Central memory CD8-positive, alpha-beta T cell (primary cell): ENCODE results near the gene ECHDC3.

Experiments
- ATAC-seq: fragments of 150-1000 bp; cut with Tn5 transposase; replicated peaks from 2 replicates; pipeline ENCODE4 v1.10.0; 2022; ENCODE audit warnings: mild to moderate bottlenecking, moderate FRiP score, moderate number of reproducible peaks; ENCODE audit not compliant: poor library complexity, severe bottlenecking; ENCODE audit errors: extremely low read depth
- DNase-seq, 2 donors: peaks; one replicate each; pipeline ENCODE4 v3.0.0; 2021; ENCODE audit warnings: low spot score in 2 of 2
- H3K27ac Mint-ChIP-seq: one replicate; pipeline ENCODE4 v1.8.0; 2022; ENCODE audit warnings: low read depth, mild to moderate bottlenecking, moderate library complexity, mixed read lengths
- H3K27me3 Mint-ChIP-seq: one replicate; pipeline ENCODE4 v1.8.0; 2022; ENCODE audit warnings: mixed read lengths
- H3K36me3 Mint-ChIP-seq: one replicate; pipeline ENCODE4 v1.8.0; 2022; ENCODE audit warnings: mild to moderate bottlenecking, moderate library complexity, mixed read lengths; ENCODE audit not compliant: insufficient read depth
- H3K4me1 Mint-ChIP-seq: one replicate; pipeline ENCODE4 v1.8.0; 2022; ENCODE audit warnings: mixed read lengths
- H3K4me3 Mint-ChIP-seq: one replicate; pipeline ENCODE4 v1.8.0; 2022; ENCODE audit warnings: mild to moderate bottlenecking, moderate library complexity, mixed read lengths
- H3K9me3 Mint-ChIP-seq: one replicate; pipeline ENCODE4 v1.8.0; 2022; ENCODE audit warnings: mixed read lengths

The ECHDC3 gene

DNA sequence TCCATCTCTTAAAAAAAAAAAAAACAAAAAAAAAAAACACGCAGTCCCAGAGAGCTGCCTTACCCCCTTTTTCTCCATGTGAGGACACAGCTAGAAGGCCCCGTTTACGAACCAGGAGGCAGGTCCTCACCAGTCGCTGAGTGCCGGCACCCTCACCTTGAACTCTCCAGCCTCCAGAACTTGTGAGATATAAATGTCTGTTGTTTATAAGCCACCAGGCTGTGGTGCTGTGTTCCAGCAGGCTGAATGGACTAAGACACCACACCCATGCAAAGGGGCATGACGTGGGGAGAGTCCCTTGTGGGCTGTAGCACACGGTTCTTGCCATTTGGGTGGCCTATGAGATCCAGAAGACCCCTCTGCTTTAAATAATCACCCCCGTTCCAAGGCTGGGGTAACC, 17.2 kb downstream of the ECHDC3 start:
- DNase-seq (no peak), ATAC-seq (no peak)
- no peak overlapping the region for H3K27ac Mint-ChIP-seq
- H3K27me3 Mint-ChIP-seq: peaks cover 12% of the 10 kb centered on the region
- H3K36me3 Mint-ChIP-seq: no peaks in the 10 kb centered on the region
- H3K4me3 Mint-ChIP-seq: no peak overlapping the region
- H3K9me3 Mint-ChIP-seq: no peaks in the 10 kb centered on the region
- H3K4me1 Mint-ChIP-seq: no peaks in the 10 kb centered on the region

DNA sequence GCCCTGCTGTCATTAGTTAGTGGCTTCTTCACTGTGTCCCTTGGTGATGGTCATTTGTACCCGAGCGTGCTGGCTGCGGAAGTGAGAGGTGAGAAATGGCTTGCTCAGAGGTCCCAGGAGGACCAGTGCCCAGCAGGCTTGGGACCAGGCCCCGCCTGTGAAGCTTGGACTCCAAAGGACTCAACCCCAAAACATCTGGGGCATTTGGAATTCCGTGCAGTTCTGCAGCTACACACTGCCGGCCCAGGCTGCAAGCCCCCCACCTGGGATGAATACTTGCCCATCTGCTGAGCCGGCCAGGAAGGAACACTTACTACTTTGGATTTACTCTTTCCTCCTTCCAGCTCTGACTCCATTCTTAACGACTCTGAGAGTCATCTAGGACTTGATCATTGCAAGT, 18.0 kb downstream of the ECHDC3 start:
- DNase-seq: no peak
- Mint-ChIP-seq H3K27ac (no peak overlapping the region), H3K9me3 (no peaks in the 10 kb centered on the region), H3K27me3 (peaks cover 12% of the 10 kb centered on the region), H3K36me3 (no peaks in the 10 kb centered on the region), H3K4me1 (no peaks in the 10 kb centered on the region), H3K4me3 (no peak overlapping the region)
- no peak for ATAC-seq

DNA sequence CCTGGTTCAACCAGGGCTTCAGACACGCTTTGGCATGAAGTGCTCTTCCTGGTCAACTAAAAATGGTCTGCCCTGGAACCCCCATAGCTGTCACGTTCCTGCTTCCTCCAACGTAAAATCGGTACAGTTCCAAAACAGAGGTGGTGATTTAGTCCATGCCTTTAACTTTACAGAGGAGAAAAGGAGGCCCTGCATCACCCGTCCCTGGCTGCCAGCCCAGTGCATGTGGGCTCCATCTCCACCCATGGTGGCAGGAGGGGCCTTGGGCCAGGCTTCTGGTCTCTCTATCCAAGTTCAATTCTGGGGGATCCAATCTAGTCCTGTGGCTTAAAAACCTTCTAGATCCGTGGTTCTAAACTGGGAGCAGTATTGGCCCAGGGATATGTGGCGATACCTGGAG, 18.7 kb downstream of the ECHDC3 start:
- Mint-ChIP-seq H3K27me3 (peaks cover 12% of the 10 kb centered on the region), H3K4me1 (no peaks in the 10 kb centered on the region), H3K9me3 (no peaks in the 10 kb centered on the region), H3K27ac (no peak overlapping the region), H3K36me3 (no peaks in the 10 kb centered on the region), H3K4me3 (no peak overlapping the region)
- no peak for DNase-seq
- no peak for ATAC-seq

DNA sequence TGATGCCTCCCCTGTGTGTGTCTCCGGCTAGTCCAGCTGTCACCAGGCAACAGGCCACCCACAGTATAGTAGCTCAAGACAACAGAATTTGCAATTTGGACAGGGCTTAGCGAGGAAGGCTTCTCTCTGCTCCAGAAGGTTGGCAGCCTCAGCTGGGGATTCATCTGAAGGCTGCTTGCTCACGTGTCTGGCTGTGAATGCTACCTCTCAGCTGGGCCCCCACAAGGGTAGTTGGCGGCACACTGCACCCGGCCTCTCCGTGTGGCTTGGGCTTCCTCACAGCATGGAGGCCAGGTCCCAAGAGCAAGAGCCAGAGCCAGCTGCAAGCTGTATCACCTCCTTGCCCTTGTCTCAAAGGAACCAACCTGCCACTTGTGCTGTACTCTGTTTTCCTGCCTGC, 19.2 kb downstream of the ECHDC3 start:
- Mint-ChIP-seq H3K4me3 (no peak overlapping the region), H3K27ac (no peak overlapping the region), H3K9me3 (no peaks in the 10 kb centered on the region), H3K36me3 (no peaks in the 10 kb centered on the region), H3K4me1 (no peaks in the 10 kb centered on the region), H3K27me3 (peaks cover 12% of the 10 kb centered on the region)
- DNase-seq (no peak), ATAC-seq (no peak)

DNA sequence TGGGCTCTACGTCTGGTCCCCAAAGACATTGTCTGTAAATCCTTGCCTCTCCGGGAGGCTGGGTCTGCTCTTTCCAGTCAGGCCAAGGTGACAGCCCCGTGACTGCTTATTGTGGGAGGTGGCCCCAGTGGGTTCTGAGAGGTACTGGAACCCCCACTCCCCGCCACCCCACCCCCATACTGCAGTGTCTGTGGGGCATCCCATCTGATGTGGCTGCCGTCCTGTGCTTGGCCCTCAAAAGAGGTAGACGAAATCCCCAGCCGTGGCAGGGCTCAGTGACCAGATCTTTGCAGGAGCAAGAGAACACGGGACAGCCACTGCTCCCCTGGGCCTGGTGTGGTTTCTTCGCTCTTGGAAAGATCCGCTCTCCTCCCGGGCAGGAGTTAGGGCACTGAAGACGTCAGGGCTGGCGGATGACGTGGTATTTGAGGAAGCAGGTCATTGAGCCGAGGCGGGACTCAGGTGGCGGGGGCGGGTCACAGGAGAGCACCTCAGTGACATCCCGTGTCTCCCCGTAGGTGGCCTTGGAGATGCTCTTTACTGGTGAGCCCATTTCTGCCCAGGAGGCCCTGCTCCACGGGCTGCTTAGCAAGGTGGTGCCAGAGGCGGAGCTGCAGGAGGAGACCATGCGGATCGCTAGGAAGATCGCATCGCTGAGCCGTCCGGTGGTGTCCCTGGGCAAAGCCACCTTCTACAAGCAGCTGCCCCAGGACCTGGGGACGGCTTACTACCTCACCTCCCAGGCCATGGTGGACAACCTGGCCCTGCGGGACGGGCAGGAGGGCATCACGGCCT, 20.7 kb downstream of the ECHDC3 start:
- no peak overlapping the region for H3K27ac Mint-ChIP-seq
- no peak overlapping the region for H3K4me3 Mint-ChIP-seq
- H3K36me3 Mint-ChIP-seq: no peaks in the 10 kb centered on the region
- H3K4me1 Mint-ChIP-seq: no peaks in the 10 kb centered on the region
- H3K27me3 Mint-ChIP-seq: peaks cover 12% of the 10 kb centered on the region
- H3K9me3 Mint-ChIP-seq: no peaks in the 10 kb centered on the region
- DNase-seq (no peak), ATAC-seq (no peak)

DNA sequence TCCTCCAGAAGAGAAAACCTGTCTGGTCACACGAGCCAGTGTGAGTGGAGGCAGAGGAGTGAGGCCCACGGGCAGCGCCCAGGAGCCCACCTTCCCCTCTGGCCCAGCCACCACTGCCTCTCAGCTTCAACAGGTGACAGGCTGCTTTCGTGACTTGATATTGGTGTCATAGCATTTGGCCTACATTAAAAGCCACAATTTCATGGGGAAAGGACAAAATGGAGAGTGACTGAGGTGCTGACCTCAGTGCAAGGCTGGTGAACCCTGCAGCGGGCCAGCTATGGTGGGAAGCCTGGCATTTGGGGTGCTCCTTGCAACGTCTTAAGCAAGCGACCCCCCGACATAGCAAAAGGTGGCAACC, 21.3 kb downstream of the ECHDC3 start:
- H3K9me3 Mint-ChIP-seq: no peaks in the 10 kb centered on the region

DNA sequence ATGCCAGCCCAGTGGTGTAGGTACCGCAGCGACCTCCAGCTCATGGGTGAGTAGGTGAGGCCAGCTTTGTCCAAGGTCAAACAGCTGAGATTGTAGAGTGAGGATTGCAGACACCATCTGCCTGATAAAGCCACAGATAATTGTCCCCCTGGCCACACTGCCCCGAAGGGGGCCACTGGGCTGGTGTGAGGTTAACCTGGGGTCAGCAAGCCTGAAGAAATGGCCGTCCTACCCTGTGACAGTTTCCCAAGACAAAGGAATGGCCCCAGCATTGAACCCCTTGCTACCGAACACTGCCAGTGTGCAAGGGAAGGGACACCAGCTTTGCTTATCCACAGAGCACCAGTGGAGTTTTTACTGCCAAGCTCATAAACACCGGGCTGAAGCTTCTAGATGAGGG, 23.0 kb downstream of the ECHDC3 start:
- no peaks in the 10 kb centered on the region for H3K36me3 Mint-ChIP-seq

More for the DNA sequence above, 21.3 kb downstream of the ECHDC3 start:
- Mint-ChIP-seq H3K27me3 (peaks cover 15% of the 10 kb centered on the region), H3K4me1 (no peaks in the 10 kb centered on the region), H3K36me3 (no peaks in the 10 kb centered on the region), H3K27ac (no peak overlapping the region), H3K4me3 (no peak overlapping the region)
- ATAC-seq (no peak), DNase-seq (no peak)

DNA sequence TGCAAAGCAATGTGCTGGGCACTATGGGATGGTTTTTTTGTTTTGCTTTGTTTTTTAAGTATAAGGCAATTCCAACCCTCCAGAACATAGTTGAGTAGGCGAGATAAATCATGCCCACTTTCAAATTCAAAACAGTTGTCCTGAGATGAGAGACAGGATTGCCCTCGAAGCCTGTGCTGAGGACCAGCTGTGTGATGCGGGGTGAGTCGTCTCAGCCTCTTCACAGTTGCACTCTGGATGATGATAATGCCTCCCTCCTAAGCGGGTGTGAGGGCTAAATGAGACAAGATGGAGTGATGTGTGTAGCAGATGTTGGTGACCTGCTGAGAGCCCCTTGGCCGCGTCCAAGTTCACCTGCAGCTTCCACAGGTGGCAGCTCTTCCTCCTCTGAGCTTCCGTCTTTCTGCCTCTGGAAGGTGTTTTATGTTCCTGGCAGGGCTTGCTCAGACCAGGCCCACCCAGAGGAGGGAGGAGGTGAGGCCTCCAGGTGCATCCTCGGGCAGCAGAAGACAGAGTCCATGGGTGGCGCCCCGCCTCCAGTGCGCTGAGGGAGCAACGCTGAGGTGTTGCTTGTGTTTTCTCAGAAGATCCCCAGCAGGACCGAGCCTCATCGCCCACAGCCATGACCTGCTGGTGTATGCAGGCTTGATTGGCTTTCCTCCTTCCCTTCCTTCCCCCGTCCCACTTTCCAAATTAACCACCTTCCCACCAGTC, 30.6 kb downstream of the ECHDC3 start:
- Mint-ChIP-seq H3K4me1 (no peaks in the 10 kb centered on the region), H3K4me3 (no peak overlapping the region), H3K36me3 (no peaks in the 10 kb centered on the region), H3K9me3 (no peaks in the 10 kb centered on the region), H3K27ac (no peak overlapping the region), H3K27me3 (peaks cover 35% of the 10 kb centered on the region)
- DNase-seq (no peak), ATAC-seq (no peak)

More for the DNA sequence above, 23.0 kb downstream of the ECHDC3 start:
- H3K4me3 Mint-ChIP-seq: no peak overlapping the region
- no peak for DNase-seq
- no peaks in the 10 kb centered on the region for H3K9me3 Mint-ChIP-seq
- H3K27ac Mint-ChIP-seq: no peak overlapping the region
- ATAC-seq: no peak
- H3K4me1 Mint-ChIP-seq: no peaks in the 10 kb centered on the region
- H3K27me3 Mint-ChIP-seq: peaks cover 21% of the 10 kb centered on the region

DNA sequence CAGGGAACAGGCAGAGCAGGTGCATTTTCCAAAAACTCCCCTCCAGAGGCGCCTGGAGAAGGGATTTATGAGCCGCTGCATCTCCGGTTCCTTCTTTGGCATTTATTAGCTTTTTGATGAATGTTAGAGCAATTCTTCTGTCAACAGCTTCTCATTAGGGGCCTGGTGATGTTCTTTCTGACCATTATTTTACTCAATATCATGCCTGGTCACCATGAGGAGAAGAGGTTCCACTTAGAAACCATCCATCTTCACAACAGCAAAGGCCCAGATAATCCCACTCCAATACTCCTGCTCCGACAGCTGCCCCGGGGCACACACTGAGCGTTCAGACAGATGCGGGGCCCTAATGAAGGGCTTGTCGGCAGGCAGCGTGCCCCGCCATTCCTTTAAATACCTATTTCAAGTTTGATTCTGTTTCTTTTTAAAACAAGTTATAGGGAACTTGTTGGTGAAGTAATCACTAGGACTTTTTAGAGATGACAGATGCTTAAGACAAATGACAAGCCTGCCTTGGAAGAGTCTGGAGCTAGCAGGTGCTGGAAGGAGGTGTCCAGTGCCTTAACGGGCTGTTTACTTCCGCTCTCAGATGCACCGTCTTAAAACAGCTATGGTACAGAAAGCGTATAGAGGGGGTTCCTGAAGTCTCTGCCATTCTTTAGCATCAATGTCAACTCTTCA, 31.7 kb downstream of the ECHDC3 start:
- Mint-ChIP-seq H3K4me1 (no peaks in the 10 kb centered on the region), H3K27me3 (peaks cover 39% of the 10 kb centered on the region), H3K4me3 (no peak overlapping the region), H3K9me3 (no peaks in the 10 kb centered on the region), H3K36me3 (no peaks in the 10 kb centered on the region), H3K27ac (no peak overlapping the region)
- no peak for ATAC-seq
- DNase-seq: no peak

DNA sequence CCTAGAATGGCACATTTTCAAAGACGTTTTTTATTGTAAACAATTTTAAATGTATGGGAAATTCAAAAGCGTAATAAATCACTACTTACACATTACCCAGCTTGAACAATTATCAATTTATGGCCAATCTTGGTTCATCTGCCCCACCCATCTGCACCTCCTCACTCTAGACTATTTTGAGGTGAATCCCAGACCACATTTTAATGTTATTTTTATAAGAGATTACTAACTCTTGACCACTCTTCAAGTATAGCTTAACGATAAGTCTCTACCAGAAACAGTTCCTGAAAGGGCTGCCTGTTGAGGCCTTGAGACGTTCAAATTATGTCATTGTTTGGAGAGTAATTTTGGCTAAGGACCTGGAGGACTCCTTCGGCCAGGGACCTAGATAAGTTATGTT, 33.2 kb downstream of the ECHDC3 start:
- no peak overlapping the region for H3K4me3 Mint-ChIP-seq
- ATAC-seq: no peak

DNA sequence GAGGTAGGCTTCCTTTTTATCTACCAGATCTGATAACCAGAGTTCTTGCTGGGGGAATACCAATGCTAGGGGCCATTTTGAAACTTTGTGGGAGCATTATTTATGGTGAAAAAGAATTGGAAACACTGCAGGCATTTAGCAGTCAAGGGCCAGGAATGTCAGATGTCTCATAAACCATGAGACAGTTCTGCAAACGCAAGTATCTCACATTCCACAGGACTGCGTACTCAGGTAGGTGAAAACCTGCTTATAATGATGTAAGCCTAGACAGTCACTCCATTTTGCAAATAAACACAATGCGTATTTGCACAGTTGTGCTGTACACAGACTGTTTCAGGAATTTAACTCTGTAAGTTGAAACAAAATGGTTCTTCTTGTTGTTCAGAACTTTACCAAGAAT, 33.9 kb downstream of the ECHDC3 start:
- Mint-ChIP-seq H3K4me1 (no peaks in the 10 kb centered on the region), H3K36me3 (no peaks in the 10 kb centered on the region), H3K27ac (no peak overlapping the region), H3K4me3 (no peak overlapping the region), H3K9me3 (no peaks in the 10 kb centered on the region), H3K27me3 (peaks cover 39% of the 10 kb centered on the region)
- no peak for DNase-seq
- ATAC-seq: no peak

More for the DNA sequence above, 33.2 kb downstream of the ECHDC3 start:
- H3K4me1 Mint-ChIP-seq: no peaks in the 10 kb centered on the region
- no peaks in the 10 kb centered on the region for H3K36me3 Mint-ChIP-seq
- H3K9me3 Mint-ChIP-seq: no peaks in the 10 kb centered on the region
- H3K27me3 Mint-ChIP-seq: peaks cover 39% of the 10 kb centered on the region
- H3K27ac Mint-ChIP-seq: no peak overlapping the region
- DNase-seq: no peak

DNA sequence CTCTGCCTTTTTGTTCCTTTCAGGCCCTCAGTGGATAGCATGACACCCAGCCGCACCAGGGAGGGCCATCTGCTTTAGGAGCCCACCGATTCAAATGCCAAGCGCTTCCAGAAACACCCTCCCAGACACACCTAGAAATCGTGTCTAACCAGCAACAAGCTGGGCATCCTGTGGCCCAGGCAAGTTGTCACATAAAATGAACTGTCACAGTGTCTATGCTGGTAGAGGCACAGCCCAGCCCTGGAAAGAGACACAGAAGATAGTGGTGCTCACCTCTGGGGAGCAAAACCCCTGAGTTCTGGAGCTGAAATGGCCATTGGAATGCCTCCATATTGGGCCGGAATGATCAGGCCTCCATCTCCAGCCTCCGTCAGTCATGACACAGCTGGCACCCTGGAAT, 38.9 kb downstream of the ECHDC3 start:
- H3K27ac Mint-ChIP-seq: no peak overlapping the region
- H3K9me3 Mint-ChIP-seq: no peaks in the 10 kb centered on the region
- no peak overlapping the region for H3K4me3 Mint-ChIP-seq
- H3K36me3 Mint-ChIP-seq: peaks cover 2% of the 10 kb centered on the region
- no peaks in the 10 kb centered on the region for H3K4me1 Mint-ChIP-seq
- H3K27me3 Mint-ChIP-seq: peaks cover 35% of the 10 kb centered on the region
- DNase-seq (no peak), ATAC-seq (no peak)
